Kasumi-1 (cell line): ENCODE results near the gene C17orf50.

Experiments used
- DNase-seq, 2 experiments: peaks; one replicate each; lab custom pipeline; 2025; lab: John Stamatoyannopoulos, UW

C17orf50 gene

DNA sequence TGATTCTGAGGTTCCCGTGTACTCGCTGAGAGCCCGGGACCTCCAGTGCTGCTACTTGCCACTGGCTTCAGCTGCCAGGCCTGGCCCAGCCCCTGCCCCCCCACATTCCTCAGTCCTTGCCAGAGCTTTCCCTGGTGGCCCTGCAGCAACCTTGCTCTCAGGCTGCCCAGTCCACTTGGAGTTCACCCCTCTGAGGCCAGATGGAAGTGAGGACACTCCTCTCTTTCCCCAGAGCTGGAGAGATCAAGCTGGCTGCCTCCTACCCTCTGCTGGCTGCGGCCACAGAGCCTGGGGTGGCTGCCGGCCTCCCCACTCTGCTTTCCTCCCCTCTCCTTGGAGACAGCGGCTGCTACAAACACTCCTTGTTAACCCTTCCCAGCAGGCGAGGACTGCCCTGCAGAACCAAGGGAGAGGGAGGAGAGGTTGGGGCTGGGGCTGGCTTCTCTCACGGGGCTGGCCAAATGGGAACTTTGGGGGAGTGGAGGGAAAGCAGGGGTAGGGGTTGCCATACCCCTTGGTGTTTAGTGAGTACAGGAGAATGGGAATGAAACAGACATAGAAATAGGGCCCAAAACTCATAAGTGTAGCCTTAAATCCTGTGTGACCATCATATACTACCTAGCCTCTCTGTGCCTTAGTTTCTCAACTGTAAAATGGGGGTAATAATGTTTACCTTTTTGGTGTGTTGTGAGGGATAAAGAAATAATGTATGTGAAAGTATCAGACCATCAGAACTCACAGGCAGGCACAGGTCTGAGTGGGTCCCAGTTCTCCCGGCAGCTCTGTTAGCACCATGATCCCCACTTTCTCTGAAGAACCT, 7.5 kb upstream of the C17orf50 start, which contains the start of gene GAS2L2:
Gene GAS2L2, minus strand, starts transcription at position 295 of the 820 bp plus-strand sequence. CDS start 389 bp downstream, outside the sequence.
- DNase-seq: no peak

- DNase-seq: no peak
Observed at GRCh38 chr17:35757243-35757642, 3.4 kb upstream of the C17orf50 start.

GRCh38 chr17:35761601-35762000, 914 bp downstream of the C17orf50 start:
- DNase-seq: no peak

- no peak for DNase-seq
Observed at GRCh38 chr17:35763767-35764122, 3.1 kb downstream of the C17orf50 start.

- peak; percentile 87 to 91 for DNase-seq
Observed at GRCh38 chr17:35764123-35764991, 3.7 kb downstream of the C17orf50 start.

GRCh38 chr17:35765086-35765710, 4.5 kb downstream of the C17orf50 start:
- DNase-seq: no peak

GRCh38 chr17:35765756-35766488, 5.2 kb downstream of the C17orf50 start:
- no peak for DNase-seq

DNA sequence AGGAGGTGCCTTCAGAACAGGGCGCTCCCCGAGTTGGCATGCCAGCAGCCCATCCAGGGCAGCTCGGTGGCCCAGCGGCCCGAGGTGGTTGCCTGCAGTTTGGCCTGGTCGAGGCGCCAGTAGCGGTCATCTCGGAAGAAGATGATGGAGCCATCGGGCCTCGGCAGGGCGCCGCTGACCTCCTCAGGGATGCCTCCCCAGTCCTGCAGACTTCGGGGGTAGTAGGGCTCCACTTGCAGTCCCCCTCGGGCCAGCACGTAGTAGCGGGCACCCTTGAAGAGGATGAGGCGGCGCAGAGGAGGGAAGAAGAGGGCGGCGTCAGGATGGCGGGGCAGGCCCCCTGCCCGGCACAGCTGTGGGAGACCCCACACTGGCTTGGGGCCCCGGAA, 5.8 kb downstream of the C17orf50 start:
- no peak for DNase-seq

DNA sequence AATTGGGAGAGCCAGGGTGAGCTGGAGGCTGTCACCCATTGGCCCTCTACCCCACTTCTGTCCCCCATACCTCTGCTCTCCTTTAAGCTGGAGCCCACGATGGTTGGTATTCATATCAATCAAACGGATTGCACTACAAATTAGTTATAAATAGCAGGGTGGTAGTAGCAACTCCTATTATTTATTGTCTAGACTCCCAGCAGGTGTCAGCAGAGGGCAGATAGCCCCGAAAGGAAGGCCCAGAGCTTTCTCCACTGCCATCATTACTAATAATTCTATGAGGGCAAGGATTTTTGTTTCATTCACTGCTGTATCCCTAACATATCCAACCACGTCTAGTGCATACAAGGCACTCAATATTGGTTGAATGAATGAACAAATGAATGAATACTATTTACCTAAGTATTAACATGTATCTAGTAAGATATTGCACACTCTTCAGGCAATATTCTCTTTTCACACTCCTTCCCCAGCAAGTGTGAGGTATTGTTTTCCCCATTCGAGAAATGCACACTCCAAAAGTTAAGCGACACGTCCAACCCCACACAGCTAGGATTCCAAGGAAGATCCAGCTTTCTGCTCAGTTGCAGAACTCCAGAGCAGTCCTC, 6.3 kb downstream of the C17orf50 start:
- DNase-seq: peak; percentile 71 to 82

DNA sequence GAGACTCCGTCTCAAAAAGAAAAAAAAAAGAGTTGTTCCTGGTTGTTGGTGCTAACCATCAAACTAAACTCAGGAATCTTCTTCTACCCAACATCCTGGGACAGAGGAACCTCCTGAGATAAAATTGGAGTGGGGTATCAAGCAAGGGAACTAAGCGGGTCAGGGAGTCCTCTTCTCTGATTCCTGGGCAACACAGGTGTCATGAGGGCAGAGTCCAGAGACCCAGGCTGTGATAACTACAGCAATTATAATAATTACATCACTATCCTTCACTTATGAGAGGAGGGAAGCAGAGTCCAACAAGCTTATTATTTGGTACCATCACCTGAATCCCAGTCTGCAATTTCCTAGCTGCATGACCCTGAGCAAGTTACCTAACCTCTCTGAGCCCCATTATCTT, 8.1 kb downstream of the C17orf50 start:
- DNase-seq: no peak

- no peak for DNase-seq
Observed at GRCh38 chr17:35769895-35770486, 9.3 kb downstream of the C17orf50 start.

- DNase-seq: no peak
Observed at GRCh38 chr17:35773129-35773528, 12.4 kb downstream of the C17orf50 start.

GRCh38 chr17:35773679-35774425, 13.2 kb downstream of the C17orf50 start:
- peak; percentile 40 to 53 for DNase-seq

GRCh38 chr17:35774499-35774898, 13.8 kb downstream of the C17orf50 start:
- DNase-seq: no peak

DNA sequence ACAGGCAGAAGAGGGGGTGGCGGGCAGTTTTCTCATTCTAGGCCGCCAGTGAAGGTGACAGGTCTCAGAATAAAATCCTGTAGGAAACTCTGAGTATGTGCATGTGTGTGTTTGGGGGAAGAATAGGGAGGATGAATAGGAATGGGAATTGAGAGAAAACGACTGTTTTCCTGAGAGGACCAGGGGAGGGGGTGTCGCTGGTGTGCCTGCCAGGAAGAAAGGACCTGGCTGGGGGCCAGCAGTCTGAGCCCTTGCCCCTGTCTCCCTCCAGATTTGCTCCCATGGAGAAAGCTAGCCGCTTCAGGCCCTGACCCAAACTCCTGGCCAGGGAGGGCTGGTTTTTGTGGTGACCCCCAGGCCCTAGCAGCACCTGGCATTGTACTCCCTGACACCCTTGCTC, 14.4 kb downstream of the C17orf50 start:
- DNase-seq: no peak

- peak; percentile 61 to 67 for DNase-seq
Observed at GRCh38 chr17:35775583-35775982, 14.9 kb downstream of the C17orf50 start.

GRCh38 chr17:35778641-35779196, 18.0 kb downstream of the C17orf50 start:
- DNase-seq: no peak

DNA sequence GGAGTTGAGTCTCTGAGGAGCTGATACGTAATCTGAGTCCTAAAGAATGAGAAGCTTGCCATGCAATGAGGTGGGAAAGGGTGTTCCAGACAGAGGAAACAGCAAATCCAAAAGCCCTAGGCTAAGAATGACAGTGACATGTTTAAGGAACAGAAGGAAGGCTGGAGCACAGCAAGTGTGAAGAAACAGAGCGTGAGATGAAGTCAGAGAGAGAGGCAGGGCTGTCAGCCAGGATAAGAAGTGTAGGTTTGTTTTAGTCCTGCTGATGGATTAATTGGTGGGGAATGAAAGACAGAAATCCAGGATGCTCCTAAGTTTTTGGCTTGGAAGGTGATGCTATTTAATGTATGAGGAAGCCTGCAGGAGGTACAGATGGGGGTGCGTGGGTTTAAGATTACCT, 20.3 kb downstream of the C17orf50 start:
- no peak for DNase-seq

DNA sequence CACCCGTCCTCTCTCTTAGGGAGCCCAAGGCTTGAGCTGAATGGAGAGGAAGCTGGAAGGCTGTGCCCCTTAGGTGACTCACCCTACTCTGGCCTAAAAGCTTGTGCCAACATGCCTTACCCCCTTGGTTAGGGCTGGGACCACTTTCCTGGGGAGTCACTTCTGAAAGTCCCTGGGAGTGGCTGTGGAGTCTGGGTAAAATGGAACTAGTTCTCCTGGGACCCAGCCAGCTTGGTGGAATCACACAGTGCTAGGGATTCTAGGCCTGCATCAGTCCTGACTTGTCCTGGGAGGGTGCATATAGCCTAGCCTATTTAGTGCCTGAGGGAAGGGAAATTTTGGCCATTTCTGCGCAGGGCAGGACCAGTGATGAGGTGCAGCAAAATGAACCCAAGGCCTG, 24.2 kb downstream of the C17orf50 start:
- no peak for DNase-seq

DNA sequence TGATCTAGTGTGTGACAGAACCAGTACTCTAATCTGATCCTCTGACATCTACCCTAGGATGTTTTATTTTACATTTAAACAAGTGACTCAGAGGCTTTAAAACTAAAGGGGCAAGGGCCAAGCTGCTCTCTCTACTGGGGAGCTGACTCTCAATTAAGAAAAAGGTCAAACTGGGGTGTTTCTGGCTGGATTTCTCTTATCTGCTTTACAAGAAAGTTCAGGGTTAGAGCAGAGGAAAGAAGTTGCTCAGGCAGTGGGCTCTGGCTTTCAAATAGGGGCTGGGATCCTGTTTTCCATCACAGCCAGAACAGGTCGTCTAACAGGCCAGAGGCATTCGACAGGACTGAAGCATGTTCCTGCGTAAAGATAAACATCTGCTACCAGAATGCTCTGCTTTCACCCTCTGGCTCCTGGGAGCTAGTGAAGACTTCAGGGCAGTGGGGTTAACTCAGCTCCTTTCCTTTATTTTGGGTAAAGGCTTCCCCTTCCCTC, 26.3 kb downstream of the C17orf50 start:
- DNase-seq: no peak
